BJ (cell line): Measurements from ENCODE around the gene MIX23. TPM values are rescaled to one million over a fixed set of nuclear protein-coding genes. Genes with fewer than 3 reads are reported as not detected.
"Not testable (repeated sequence)": the region's sequence is repeated elsewhere in the genome, so short reads cannot be mapped to it uniquely, and the experiment has no call there.

Experiments used
- CTCF ChIA-PET: fragments of 350-600 bp; formaldehyde crosslinking; extraction: SDS; loops from one replicate; lab custom pipeline; 2021; ENCODE audit warnings: antibody characterized with exemption, inconsistent platforms; lab: Yijun Ruan, JAX
- POLR2A ChIA-PET: fragments of 300-600 bp; sonication (Branson Sonifier 250); formaldehyde crosslinking; extraction: SDS; loops from one replicate; lab custom pipeline; 2021; ENCODE audit warnings: antibody characterized with exemption; lab: Charles Lee
- DNase-seq: peaks from one replicate; pipeline ENCODE4 v3.0.0-alpha.2; 2011; ENCODE audit warnings: low read depth
- H3K27me3 ChIP-seq: 2 replicates; pipeline ENCODE4 v1.6.0; 2011; ENCODE audit warnings: low read length; ENCODE audit not compliant: control insufficient read depth, insufficient read depth
- H3K36me3 ChIP-seq: 2 replicates; pipeline ENCODE4 v1.5.1; 2011; ENCODE audit warnings: low read length; ENCODE audit not compliant: control insufficient read depth, insufficient read depth
- H3K4me3 ChIP-seq: 2 replicates; pipeline ENCODE4 v1.5.1; 2011; ENCODE audit warnings: low read depth, mild to moderate bottlenecking, control low read depth, low read length
- CTCF ChIP-seq: IDR thresholded peaks from 2 replicates; pipeline ENCODE4 v1.5.1; 2011; ENCODE audit warnings: low read depth, mild to moderate bottlenecking, control low read depth, inconsistent platforms, low read length, moderate library complexity; ENCODE audit not compliant: insufficient read depth
- polyA plus RNA-seq: library from polyadenylated mRNA; depleted of rRNA; stranded (reverse); fragments of >200 nt; gene quantifications from 2 replicates; pipeline ENCODE4 v1.2.3, GENCODE V29; 2011

MIX23 gene
- polyA plus RNA-seq, 1 experiment, result 3.7 TPM

GRCh38 chr3:122374034-122374433 is 9.0 kb downstream of the MIX23 start:
- no peaks in the 10 kb centered on the region for H3K27me3 ChIP-seq
- CTCF ChIA-PET, result no interaction called here
- POLR2A ChIA-PET, result no interaction called here
- peaks cover 2% of the 10 kb centered on the region for H3K36me3 ChIP-seq
- no peak for TF ChIP-seq CTCF
- no peak for DNase-seq
- H3K4me3 ChIP-seq, result no peak overlapping the region

- Histone ChIP-seq H3K36me3 (peaks cover 5% of the 10 kb centered on the region), H3K27me3 (no peaks in the 10 kb centered on the region), H3K4me3 (no peak overlapping the region)
- TF ChIP-seq CTCF, result no peak
- POLR2A ChIA-PET, result no interaction called here
- no peak for DNase-seq
- CTCF ChIA-PET, result interaction anchor here (1.9 kb wide), 1 partner anchor 17 kb away, joined by 5 read pairs; the partner anchor contains the start of genes FAM162A and MIX23
These were observed 16.7 kb downstream of the MIX23 start for GRCh38 chr3:122366379-122366749.

GRCh38 chr3:122365582-122366378 is 17.3 kb downstream of the MIX23 start:
- CTCF ChIA-PET, H3K4me3 ChIP-seq, DNase-seq, POLR2A ChIA-PET, H3K36me3 ChIP-seq, H3K27me3 ChIP-seq: not testable (repeated sequence)

- CTCF ChIA-PET, result no interaction called here
- DNase-seq, result no peak
- Histone ChIP-seq H3K27me3 (no peaks in the 10 kb centered on the region), H3K4me3 (no peak overlapping the region), H3K36me3 (peaks cover 5% of the 10 kb centered on the region)
- POLR2A ChIA-PET, result no interaction called here
- no peak for TF ChIP-seq CTCF
These were observed 18.0 kb downstream of the MIX23 start for GRCh38 chr3:122365073-122365472.

- DNase-seq, result no peak
- Histone ChIP-seq H3K36me3 (peaks cover 5% of the 10 kb centered on the region), H3K4me3 (no peak overlapping the region), H3K27me3 (no peaks in the 10 kb centered on the region)
- CTCF ChIA-PET, result no interaction called here
- POLR2A ChIA-PET, result no interaction called here
- no peak for TF ChIP-seq CTCF
These were observed 18.5 kb downstream of the MIX23 start for GRCh38 chr3:122364490-122364889.

- no peak for DNase-seq
- H3K27me3 ChIP-seq, result no peaks in the 10 kb centered on the region
- peaks cover 5% of the 10 kb centered on the region for H3K36me3 ChIP-seq
- ChIA-PET CTCF (no interaction called here), POLR2A (no interaction called here)
- TF ChIP-seq CTCF, result no peak
- no peak overlapping the region for H3K4me3 ChIP-seq
These were observed 21.0 kb downstream of the MIX23 start for GRCh38 chr3:122362026-122362425.
